PC-9 (cell line): ENCODE measurements around the gene ALDH1A3. TPM values are rescaled to one million over a fixed set of nuclear protein-coding genes. Genes with fewer than 3 reads are reported as not detected.
A peak's percentile ranks its signal among the peaks of the same experiment; 100 is the strongest.

Experiments used
- BruUV-seq: library from RNA; stranded (reverse); fragments of 400-500 nt; replicated peaks from 2 replicates; lab custom pipeline; 2021; lab: Mats Ljungman, UMichigan
- CTCF ChIA-PET: fragments of 300-600 bp; sonication (Branson Sonifier 250); formaldehyde crosslinking; loops from one replicate; lab custom pipeline; 2022; ENCODE audit warnings: antibody characterized with exemption; lab: Charles Lee
- POLR2A ChIA-PET: fragments of 300-600 bp; sonication (Branson Sonifier 250); formaldehyde crosslinking; loops from one replicate; lab custom pipeline; 2022; ENCODE audit warnings: antibody characterized with exemption; ENCODE audit not compliant: unreplicated experiment; lab: Charles Lee
- DNase-seq, 2 experiments: peaks; one replicate each; pipeline versions ENCODE4 v3.0.0 to v3.0.0-alpha.2; 2015 to 2022; ENCODE audit warnings: mixed read lengths in 1 of 2
- H2AFZ ChIP-seq: fragments of 200-600 bp; sonication (generic); 2 replicates; pipeline ENCODE4 v1.8.1; 2017; ENCODE audit warnings: antibody characterized with exemption
- H3F3A ChIP-seq: fragments of 200-600 bp; sonication (generic); 2 replicates; pipeline ENCODE4 v1.8.1; 2017; ENCODE audit warnings: antibody characterized with exemption, mild to moderate bottlenecking, low read depth; ENCODE audit not compliant: insufficient read depth
- H3K27ac ChIP-seq: fragments of 200-600 bp; sonication (generic); 2 replicates; pipeline ENCODE4 v1.6.1; 2016; ENCODE audit warnings: mixed run types
- H3K27me3 ChIP-seq: fragments of 200-600 bp; sonication (generic); 2 replicates; pipeline ENCODE4 v1.6.1; 2016; ENCODE audit warnings: low read depth, mixed run types; ENCODE audit not compliant: insufficient read depth
- H3K36me3 ChIP-seq: fragments of 200-600 bp; sonication (generic); 2 replicates; pipeline ENCODE4 v1.6.1; 2016; ENCODE audit warnings: low read depth, mixed run types
- H3K4me1 ChIP-seq: fragments of 200-600 bp; sonication (generic); replicated peaks from 2 replicates; pipeline ENCODE4 v1.6.1; 2016; ENCODE audit warnings: mixed run types; ENCODE audit not compliant: insufficient read depth
- H3K4me2 ChIP-seq: fragments of 200-600 bp; sonication (generic); 2 replicates; pipeline ENCODE4 v1.6.1; 2017; ENCODE audit warnings: mixed run types
- H3K4me3 ChIP-seq: fragments of 200-600 bp; sonication (generic); 2 replicates; pipeline ENCODE4 v1.6.1; 2016; ENCODE audit warnings: mixed run types
- H3K79me2 ChIP-seq: fragments of 200-600 bp; sonication (generic); 2 replicates; pipeline ENCODE4 v1.6.1; 2017; ENCODE audit warnings: low read depth, mixed run types
- H3K9me2 ChIP-seq: fragments of 200-600 bp; sonication (generic); 2 replicates; pipeline ENCODE4 v1.8.1; 2017; ENCODE audit warnings: mild to moderate bottlenecking; ENCODE audit not compliant: insufficient read depth
- H3K9me3 ChIP-seq: fragments of 200-600 bp; sonication (generic); 2 replicates; pipeline ENCODE4 v1.8.1; 2016; ENCODE audit warnings: low read depth; ENCODE audit not compliant: insufficient read depth
- H4K20me1 ChIP-seq: fragments of 200-600 bp; sonication (generic); 2 replicates; pipeline ENCODE4 v1.8.1; 2017; ENCODE audit not compliant: insufficient read depth
- CTCF ChIP-seq: fragments of 200-600 bp; sonication (generic); conservative IDR thresholded peaks from 2 replicates; pipeline ENCODE4 v1.6.1; 2017; ENCODE audit warnings: mixed run types, antibody characterized with exemption, mild to moderate bottlenecking, moderate library complexity
- EZH2 ChIP-seq: fragments of 200-600 bp; sonication (generic); IDR thresholded peaks from 2 replicates; pipeline ENCODE4 v1.8.0; 2017; ENCODE audit warnings: antibody characterized with exemption, low read depth
- intact Hi-C: fragments of 100-400 bp; cut with micrococcal nuclease; formaldehyde crosslinking; loops from one replicate; pipeline ENCODE4 v1.10.0; 2022; ENCODE audit not compliant: unreplicated experiment
- total RNA-seq: library from RNA; stranded (reverse); gene quantifications from 2 replicates; pipeline ENCODE4 v1.2.3, GENCODE V29; 2021

The ALDH1A3 gene
- total RNA-seq, 1 experiment from 2014 or later, result 469 TPM

- peaks cover 18% of the 10 kb centered on the region for H3K4me1 ChIP-seq
- H4K20me1 ChIP-seq, result peaks cover 2% of the 10 kb centered on the region; the same call in 1 of the 2 replicates
- H3K9me3 ChIP-seq, result no peaks in the 10 kb centered on the region
- H3K4me2 ChIP-seq, result no peak overlapping the region
- H3K4me3 ChIP-seq, result no peak overlapping the region
- H3K27me3 ChIP-seq, result no peaks in the 10 kb centered on the region
- H3K79me2 ChIP-seq, result peaks cover 27% of the 10 kb centered on the region
- H2AFZ ChIP-seq, result no peak overlapping the region
- TF ChIP-seq CTCF (no peak), EZH2 (no peak)
- H3K27ac ChIP-seq, result no peak overlapping the region
- 0 out of 2 replicates have a peak, but pooled peaks cover 2% of the 10 kb centered on the region for H3K36me3 ChIP-seq
- CTCF ChIA-PET, result interaction anchor here (0.6 to 1.3 kb wide), 2 partner anchors 204 to 243 kb away, joined by 3 to 9 read pairs; no protein-coding TSS in a partner anchor
- POLR2A ChIA-PET, result no interaction called here
- intact Hi-C loops, result no loop called here
- no TSS peak for BruUV-seq
- no peak for DNase-seq
- H3K9me2 ChIP-seq, result no peaks in the 10 kb centered on the region
- H3F3A ChIP-seq, result peaks cover 28% of the 10 kb centered on the region; the same call in 1 of the 2 replicates
Observed at GRCh38 chr15:100875495-100875894, 4.1 kb upstream of the ALDH1A3 start.

DNA sequence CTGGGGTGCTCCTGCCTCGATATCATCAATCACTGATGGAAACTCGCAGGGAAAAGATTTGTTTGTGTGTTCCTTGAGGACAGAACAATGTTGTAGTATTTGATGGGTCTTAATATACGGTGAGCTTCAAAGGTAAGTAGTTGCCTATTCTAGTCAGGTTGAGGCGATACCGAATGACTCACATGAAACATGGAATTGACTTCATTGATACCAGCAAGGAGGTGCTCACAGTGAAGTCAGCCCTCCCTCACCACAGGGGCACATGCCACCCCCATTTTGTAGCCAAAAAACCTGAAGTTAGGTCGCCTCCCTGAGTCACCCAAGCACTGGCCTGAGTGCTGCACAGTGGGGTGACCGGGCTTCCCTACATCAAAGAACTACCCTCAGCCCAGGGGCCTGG, 3.7 kb upstream of the ALDH1A3 start:
- Histone ChIP-seq H4K20me1 (peaks cover 7% of the 10 kb centered on the region; the same call in 1 of the 2 replicates), H3K9me2 (no peaks in the 10 kb centered on the region), H3K4me3 (no peak overlapping the region), H3K9me3 (no peaks in the 10 kb centered on the region), H3K4me2 (no peak overlapping the region), H3K27me3 (no peaks in the 10 kb centered on the region), H3K79me2 (peaks cover 31% of the 10 kb centered on the region), H3K36me3 (peaks cover 6% of the 10 kb centered on the region; the same call in 1 of the 2 replicates), H3K27ac (no peak overlapping the region), H3K4me1 (peaks cover 18% of the 10 kb centered on the region), H3F3A (peaks cover 28% of the 10 kb centered on the region; the same call in 1 of the 2 replicates), H2AFZ (no peak overlapping the region)
- TF ChIP-seq EZH2, result no peak
- TF ChIP-seq CTCF, result no peak
- intact Hi-C loops, result no loop called here
- BruUV-seq, result no TSS peak
- POLR2A ChIA-PET, result no interaction called here
- no peak for DNase-seq
- CTCF ChIA-PET, result interaction anchor here (1.3 kb wide), 1 partner anchor 204 kb away, joined by 3 read pairs; no protein-coding TSS in a partner anchor

GRCh38 chr15:100877551-100877950, 2.1 kb upstream of the ALDH1A3 start:
- Histone ChIP-seq H2AFZ (no peak overlapping the region), H3F3A (peaks cover 28% of the 10 kb centered on the region; the same call in 1 of the 2 replicates), H3K27ac (peak overlapping the region; percentile 75), H4K20me1 (peaks cover 23% of the 10 kb centered on the region), H3K36me3 (peaks cover 13% of the 10 kb centered on the region; the same call in 1 of the 2 replicates), H3K9me3 (no peaks in the 10 kb centered on the region), H3K4me3 (peak overlapping the region; percentile 94; the same call in 1 of the 2 replicates), H3K4me1 (peaks cover 18% of the 10 kb centered on the region), H3K79me2 (peaks cover 47% of the 10 kb centered on the region), H3K9me2 (no peaks in the 10 kb centered on the region), H3K4me2 (peak overlapping the region; percentile 99), H3K27me3 (no peaks in the 10 kb centered on the region)
- BruUV-seq, result no TSS peak
- CTCF ChIA-PET, result interaction anchor here (1.1 kb wide), 1 partner anchor 205 kb away, joined by 12 read pairs; no protein-coding TSS in a partner anchor
- POLR2A ChIA-PET, result interaction anchor here (0.6 to 1.3 kb wide), 6 partner anchors 10 to 165 kb away, joined by 3 to 8 read pairs (median 6); no protein-coding TSS in a partner anchor
- DNase-seq, result peak; percentile 85 to 93
- TF ChIP-seq CTCF (no peak), EZH2 (no peak)
- intact Hi-C loops, result loop anchor here (1.0 kb wide), 2 partner anchors 26 to 164 kb away; no protein-coding TSS in a partner anchor
